Activated gamma-delta T cell treated with anti-CD3 and anti-CD28 coated beads, Interleukin-2, amount 50 U/mL, for 16 hours (primary cell): ENCODE results near the gene SULF2.

Experiments
- DNase-seq: peaks from one replicate; pipeline ENCODE4 v3.0.0-alpha.2; 2020; ENCODE audit warnings: low read depth

The SULF2 gene

GRCh38 chr20:47761482-47762047 is 23.7 kb downstream of the SULF2 start:
- no peak for DNase-seq

- DNase-seq: no peak
Observed at GRCh38 chr20:47760686-47761481, 24.4 kb downstream of the SULF2 start.

GRCh38 chr20:47758517-47759450 is 26.5 kb downstream of the SULF2 start:
- no peak for DNase-seq

GRCh38 chr20:47757145-47758035 is 27.9 kb downstream of the SULF2 start:
- DNase-seq: no peak

- no peak for DNase-seq
Observed at GRCh38 chr20:47754946-47755652, 30.2 kb downstream of the SULF2 start.

GRCh38 chr20:47754388-47754715 is 30.9 kb downstream of the SULF2 start:
- DNase-seq: no peak

- DNase-seq: no peak
Observed at GRCh38 chr20:47753576-47754387, 31.5 kb downstream of the SULF2 start.

- DNase-seq: no peak
Observed at GRCh38 chr20:47751449-47751848, 33.8 kb downstream of the SULF2 start.

- no peak for DNase-seq
Observed at GRCh38 chr20:47749339-47749738, 35.9 kb downstream of the SULF2 start.

- DNase-seq: no peak
Observed at GRCh38 chr20:47748823-47749222, 36.5 kb downstream of the SULF2 start.

- DNase-seq: no peak
Observed at GRCh38 chr20:47748069-47748468, 37.2 kb downstream of the SULF2 start.

GRCh38 chr20:47747669-47748031 is 37.6 kb downstream of the SULF2 start:
- DNase-seq: no peak

- DNase-seq: no peak
Observed at GRCh38 chr20:47744803-47745202, 40.5 kb downstream of the SULF2 start.

- DNase-seq: no peak
Observed at GRCh38 chr20:47743671-47744070, 41.6 kb downstream of the SULF2 start.

GRCh38 chr20:47741669-47742608 is 43.3 kb downstream of the SULF2 start:
- no peak for DNase-seq

GRCh38 chr20:47740862-47741184 is 44.5 kb downstream of the SULF2 start:
- no peak for DNase-seq

GRCh38 chr20:47740121-47740861 is 45.0 kb downstream of the SULF2 start:
- DNase-seq: no peak

- DNase-seq: no peak
Observed at GRCh38 chr20:47737923-47738322, 47.4 kb downstream of the SULF2 start.
